HUES48 (cell line): ENCODE results near the gene AHI1.

ENCODE experiments used
- H3K27ac ChIP-seq: one replicate; pipeline ENCODE4 v1.7.0; 2013; ENCODE audit warnings: low read depth, low read length, inconsistent platforms
- H3K27me3 ChIP-seq: 2 replicates; pipeline ENCODE4 v1.6.1; 2013; ENCODE audit warnings: mild to moderate bottlenecking, low read length; ENCODE audit not compliant: control insufficient read depth, insufficient read depth
- H3K36me3 ChIP-seq: 2 replicates; pipeline ENCODE4 v1.6.1; 2013; ENCODE audit warnings: low read length; ENCODE audit not compliant: control insufficient read depth, insufficient read depth
- H3K4me1 ChIP-seq: 2 replicates; pipeline ENCODE4 v1.6.1; 2013; ENCODE audit warnings: mild to moderate bottlenecking, low read length; ENCODE audit not compliant: control insufficient read depth, insufficient read depth
- H3K4me3 ChIP-seq: 2 replicates; pipeline ENCODE4 v1.5.1; 2013; ENCODE audit warnings: mild to moderate bottlenecking, low read depth, low read length
- H3K9ac ChIP-seq: 2 replicates; pipeline ENCODE4 v1.6.1; 2013; ENCODE audit warnings: mild to moderate bottlenecking, low read depth, low read length, moderate library complexity
- H3K9me3 ChIP-seq: 2 replicates; pipeline ENCODE4 v1.6.1; 2013; ENCODE audit warnings: low read length; ENCODE audit not compliant: control insufficient read depth, insufficient read depth

AHI1 gene

DNA sequence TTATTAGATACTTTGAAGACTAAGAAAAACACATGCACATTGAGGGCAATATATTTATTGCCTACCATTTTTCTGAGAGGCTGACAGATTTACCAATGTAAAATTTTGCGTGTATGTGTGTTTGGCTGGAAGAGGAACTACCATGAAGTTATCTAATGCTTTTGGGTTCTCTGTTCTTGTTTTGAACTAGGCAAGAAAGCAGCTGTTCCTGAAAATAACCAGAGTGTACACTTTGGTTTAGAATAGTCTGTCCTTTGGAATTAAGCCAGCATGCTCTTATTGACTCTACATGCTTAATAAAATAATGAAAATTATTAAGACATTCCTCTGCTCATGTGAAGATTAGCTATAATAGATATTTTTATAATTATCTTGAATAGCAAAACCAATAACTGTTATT lies 187.2 kb downstream of the AHI1 start:
- H3K9ac ChIP-seq = no peak overlapping the region
- no peaks in the 10 kb centered on the region for H3K36me3 ChIP-seq
- H3K9me3 ChIP-seq = no peaks in the 10 kb centered on the region
- no peak overlapping the region for H3K4me3 ChIP-seq
- no peaks in the 10 kb centered on the region for H3K4me1 ChIP-seq
- no peak overlapping the region for H3K27ac ChIP-seq
- no peaks in the 10 kb centered on the region for H3K27me3 ChIP-seq

- H3K4me3 ChIP-seq = no peak overlapping the region
- H3K4me1 ChIP-seq = no peaks in the 10 kb centered on the region
- no peak overlapping the region for H3K9ac ChIP-seq
Measured at GRCh38 chr6:135306740-135307420, 190.7 kb downstream of the AHI1 start.

GRCh38 chr6:135306166-135306565 lies 191.4 kb downstream of the AHI1 start:
- Histone ChIP-seq H3K27ac (no peak overlapping the region), H3K36me3 (no peaks in the 10 kb centered on the region)

More at GRCh38 chr6:135306740-135307420, 190.7 kb downstream of the AHI1 start:
- Histone ChIP-seq H3K27me3 (no peaks in the 10 kb centered on the region), H3K36me3 (no peaks in the 10 kb centered on the region), H3K27ac (no peak overlapping the region), H3K9me3 (no peaks in the 10 kb centered on the region)

GRCh38 chr6:135305684-135306083 lies 191.9 kb downstream of the AHI1 start:
- Histone ChIP-seq H3K9ac (no peak overlapping the region), H3K27ac (no peak overlapping the region), H3K9me3 (no peaks in the 10 kb centered on the region), H3K4me1 (no peaks in the 10 kb centered on the region), H3K36me3 (no peaks in the 10 kb centered on the region), H3K27me3 (no peaks in the 10 kb centered on the region), H3K4me3 (no peak overlapping the region)

More at GRCh38 chr6:135306166-135306565, 191.4 kb downstream of the AHI1 start:
- H3K27me3 ChIP-seq = no peaks in the 10 kb centered on the region
- H3K9me3 ChIP-seq = no peaks in the 10 kb centered on the region
- H3K4me3 ChIP-seq = no peak overlapping the region
- H3K9ac ChIP-seq = no peak overlapping the region
- no peaks in the 10 kb centered on the region for H3K4me1 ChIP-seq

GRCh38 chr6:135304883-135305282 lies 192.7 kb downstream of the AHI1 start:
- no peaks in the 10 kb centered on the region for H3K4me1 ChIP-seq
- H3K27me3 ChIP-seq = no peaks in the 10 kb centered on the region
- H3K4me3 ChIP-seq = no peak overlapping the region
- H3K9me3 ChIP-seq = no peaks in the 10 kb centered on the region
- no peaks in the 10 kb centered on the region for H3K36me3 ChIP-seq
- no peak overlapping the region for H3K27ac ChIP-seq
- no peak overlapping the region for H3K9ac ChIP-seq

- H3K4me1 ChIP-seq = no peaks in the 10 kb centered on the region
- no peak overlapping the region for H3K27ac ChIP-seq
- H3K4me3 ChIP-seq = no peak overlapping the region
Measured at GRCh38 chr6:135301304-135301703, 196.2 kb downstream of the AHI1 start.

GRCh38 chr6:135300576-135300975 lies 197.0 kb downstream of the AHI1 start:
- Histone ChIP-seq H3K9ac (no peak overlapping the region), H3K36me3 (no peaks in the 10 kb centered on the region), H3K9me3 (no peaks in the 10 kb centered on the region), H3K4me3 (no peak overlapping the region), H3K4me1 (no peaks in the 10 kb centered on the region), H3K27ac (no peak overlapping the region), H3K27me3 (no peaks in the 10 kb centered on the region)

More at GRCh38 chr6:135301304-135301703, 196.2 kb downstream of the AHI1 start:
- H3K36me3 ChIP-seq = no peaks in the 10 kb centered on the region
- no peaks in the 10 kb centered on the region for H3K9me3 ChIP-seq
- H3K27me3 ChIP-seq = no peaks in the 10 kb centered on the region
- H3K9ac ChIP-seq = no peak overlapping the region

DNA sequence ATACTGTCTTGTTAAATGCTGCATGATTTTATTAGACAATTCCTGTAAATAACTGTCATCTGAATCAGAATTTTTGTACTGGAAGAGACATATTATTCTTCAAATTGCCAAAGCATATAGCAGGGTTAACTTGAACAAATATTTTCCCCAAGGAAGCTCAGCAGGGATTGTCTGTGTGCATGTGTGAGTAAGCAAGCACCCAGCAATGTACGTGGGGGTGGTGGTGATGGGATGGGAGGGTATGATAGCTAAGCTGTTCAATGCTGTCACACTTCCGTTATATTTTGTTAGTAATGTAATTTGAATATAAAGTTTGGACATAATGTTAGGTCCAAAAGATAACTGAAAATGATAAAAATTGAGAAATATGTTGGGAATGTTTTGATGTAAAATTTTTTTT lies 198.3 kb downstream of the AHI1 start:
- Histone ChIP-seq H3K4me1 (no peaks in the 10 kb centered on the region), H3K27ac (no peak overlapping the region), H3K27me3 (no peaks in the 10 kb centered on the region), H3K9me3 (no peaks in the 10 kb centered on the region), H3K4me3 (no peak overlapping the region), H3K36me3 (no peaks in the 10 kb centered on the region), H3K9ac (no peak overlapping the region)

- H3K9me3 ChIP-seq = no peaks in the 10 kb centered on the region
- H3K9ac ChIP-seq = no peak overlapping the region
- H3K4me1 ChIP-seq = no peaks in the 10 kb centered on the region
- H3K36me3 ChIP-seq = no peaks in the 10 kb centered on the region
- no peak overlapping the region for H3K27ac ChIP-seq
- H3K27me3 ChIP-seq = no peaks in the 10 kb centered on the region
- no peak overlapping the region for H3K4me3 ChIP-seq
Measured at GRCh38 chr6:135298455-135298854, 199.1 kb downstream of the AHI1 start.

GRCh38 chr6:135296715-135297114 lies 200.8 kb downstream of the AHI1 start:
- H3K9ac ChIP-seq = no peak overlapping the region
- H3K27ac ChIP-seq = no peak overlapping the region
- no peak overlapping the region for H3K4me3 ChIP-seq
- no peaks in the 10 kb centered on the region for H3K9me3 ChIP-seq
- no peaks in the 10 kb centered on the region for H3K36me3 ChIP-seq
- no peaks in the 10 kb centered on the region for H3K27me3 ChIP-seq
- no peaks in the 10 kb centered on the region for H3K4me1 ChIP-seq

DNA sequence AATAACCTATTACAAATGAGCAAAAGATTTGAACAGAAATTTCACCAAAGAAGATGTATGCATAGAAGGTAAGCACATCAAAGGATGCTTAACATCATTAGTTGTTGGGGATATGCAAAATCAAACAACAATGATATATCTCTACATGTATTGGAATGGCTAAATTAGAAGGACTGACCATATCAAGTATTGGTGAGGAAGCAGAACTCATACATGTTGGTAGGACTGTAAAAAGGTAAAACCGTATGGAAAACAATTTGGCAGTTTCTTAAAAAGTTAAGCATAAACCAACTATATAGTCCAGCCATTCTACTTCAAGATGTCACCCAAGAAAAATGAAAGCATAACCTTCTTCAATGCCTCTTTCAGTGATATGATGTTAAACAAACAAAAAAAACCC lies 202.5 kb downstream of the AHI1 start:
- Histone ChIP-seq H3K9me3 (no peaks in the 10 kb centered on the region), H3K27me3 (no peaks in the 10 kb centered on the region), H3K27ac (no peak overlapping the region), H3K9ac (no peak overlapping the region), H3K36me3 (no peaks in the 10 kb centered on the region), H3K4me3 (no peak overlapping the region), H3K4me1 (no peaks in the 10 kb centered on the region)
